ENCODE measurements around the gene CRIP3. TPM values are rescaled to one million over a fixed set of nuclear protein-coding genes. Genes with fewer than 3 reads are reported as not detected.
A peak's percentile ranks its signal among the peaks of the same experiment; 100 is the strongest.

The CRIP3 gene
- total and polyA plus RNA-seq, 2 of the 13 experiments (the other 11 are each of a cell fraction or from before 2014, with no cell fraction given) = 6.3 to 9.3 TPM

- TF ChIP-seq ARNT2 (CRISPR knock-in tag; IDR thresholded peaks at IDR 0.05; ENCODE audit: low read depth) (peak; percentile 83), ZNF709 (CRISPR knock-in tag; IDR thresholded peaks at IDR 0.05) (no peak), ZNF570 (CRISPR knock-in tag; IDR thresholded peaks at IDR 0.05; ENCODE audit: borderline replicate concordance) (0 out of 2 replicates have a peak, but pooled peaks have one; percentile 68), ZNF260 (CRISPR knock-in tag; IDR thresholded peaks at IDR 0.05; ENCODE audit: borderline replicate concordance, low read depth) (no peak), ZNF780A (CRISPR knock-in tag; IDR thresholded peaks at IDR 0.05) (no peak; the same call in 1 of the 2 replicates), WIZ (CRISPR knock-in tag; IDR thresholded peaks at IDR 0.05) (no peak), ZSCAN9 (CRISPR knock-in tag; IDR thresholded peaks at IDR 0.05; ENCODE audit: borderline replicate concordance) (no peak), CCAR2 (optimal IDR thresholded peaks at IDR 0.05; ENCODE audit: low read depth, low read length) (no peak), ZNF136 (CRISPR knock-in tag; IDR thresholded peaks at IDR 0.05; ENCODE audit: low read depth) (no peak), ZNF614 (CRISPR knock-in tag; IDR thresholded peaks at IDR 0.05; ENCODE audit: borderline replicate concordance) (0 out of 2 replicates have a peak, but pooled peaks have one; percentile 54), MTA3 (CRISPR knock-in tag; IDR thresholded peaks at IDR 0.05) (no peak), MAF1 (CRISPR knock-in tag; IDR thresholded peaks at IDR 0.05; ENCODE audit: borderline replicate concordance) (no peak), ZNF282 (IDR thresholded peaks at IDR 0.05; ENCODE audit: partially characterized antibody) (no peak), SOX5 (CRISPR knock-in tag; IDR thresholded peaks at IDR 0.05; ENCODE audit: borderline replicate concordance) (peak; percentile 35; the same call in 1 of the 2 replicates), SIN3A (IDR thresholded peaks at IDR 0.05; ENCODE audit: borderline replicate concordance, low read depth, low read length) (no peak), ZNF788 (CRISPR knock-in tag; IDR thresholded peaks at IDR 0.05; ENCODE audit: borderline replicate concordance) (peak; percentile 65; the same call in 1 of the 2 replicates), ZNF552 (CRISPR knock-in tag; IDR thresholded peaks at IDR 0.05; ENCODE audit: borderline replicate concordance) (peak; percentile 43; the same call in 1 of the 2 replicates), CC2D1A (CRISPR knock-in tag; IDR thresholded peaks at IDR 0.05) (0 out of 2 replicates have a peak, but pooled peaks have one; percentile 74), ZNF354B (CRISPR knock-in tag; IDR thresholded peaks at IDR 0.05) (no peak), RBM39 (IDR thresholded peaks at IDR 0.05; ENCODE audit: low read depth, low read length, poor library complexity, severe bottlenecking) (peak; percentile 52)
- TF ChIP-seq, protein P1, sequence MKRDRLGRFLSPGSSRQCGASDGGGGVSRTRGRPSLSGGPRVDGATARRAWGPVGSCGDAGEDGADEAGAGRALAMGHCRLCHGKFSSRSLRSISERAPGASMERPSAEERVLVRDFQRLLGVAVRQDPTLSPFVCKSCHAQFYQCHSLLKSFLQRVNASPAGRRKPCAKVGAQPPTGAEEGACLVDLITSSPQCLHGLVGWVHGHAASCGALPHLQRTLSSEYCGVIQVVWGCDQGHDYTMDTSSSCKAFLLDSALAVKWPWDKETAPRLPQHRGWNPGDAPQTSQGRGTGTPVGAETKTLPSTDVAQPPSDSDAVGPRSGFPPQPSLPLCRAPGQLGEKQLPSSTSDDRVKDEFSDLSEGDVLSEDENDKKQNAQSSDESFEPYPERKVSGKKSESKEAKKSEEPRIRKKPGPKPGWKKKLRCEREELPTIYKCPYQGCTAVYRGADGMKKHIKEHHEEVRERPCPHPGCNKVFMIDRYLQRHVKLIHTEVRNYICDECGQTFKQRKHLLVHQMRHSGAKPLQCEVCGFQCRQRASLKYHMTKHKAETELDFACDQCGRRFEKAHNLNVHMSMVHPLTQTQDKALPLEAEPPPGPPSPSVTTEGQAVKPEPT (CRISPR knock-in tag; IDR thresholded peaks at IDR 0.05; ENCODE audit: low read depth) = 0 out of 2 replicates have a peak, but pooled peaks have one; percentile 32
- TF ChIP-seq, protein P2, sequence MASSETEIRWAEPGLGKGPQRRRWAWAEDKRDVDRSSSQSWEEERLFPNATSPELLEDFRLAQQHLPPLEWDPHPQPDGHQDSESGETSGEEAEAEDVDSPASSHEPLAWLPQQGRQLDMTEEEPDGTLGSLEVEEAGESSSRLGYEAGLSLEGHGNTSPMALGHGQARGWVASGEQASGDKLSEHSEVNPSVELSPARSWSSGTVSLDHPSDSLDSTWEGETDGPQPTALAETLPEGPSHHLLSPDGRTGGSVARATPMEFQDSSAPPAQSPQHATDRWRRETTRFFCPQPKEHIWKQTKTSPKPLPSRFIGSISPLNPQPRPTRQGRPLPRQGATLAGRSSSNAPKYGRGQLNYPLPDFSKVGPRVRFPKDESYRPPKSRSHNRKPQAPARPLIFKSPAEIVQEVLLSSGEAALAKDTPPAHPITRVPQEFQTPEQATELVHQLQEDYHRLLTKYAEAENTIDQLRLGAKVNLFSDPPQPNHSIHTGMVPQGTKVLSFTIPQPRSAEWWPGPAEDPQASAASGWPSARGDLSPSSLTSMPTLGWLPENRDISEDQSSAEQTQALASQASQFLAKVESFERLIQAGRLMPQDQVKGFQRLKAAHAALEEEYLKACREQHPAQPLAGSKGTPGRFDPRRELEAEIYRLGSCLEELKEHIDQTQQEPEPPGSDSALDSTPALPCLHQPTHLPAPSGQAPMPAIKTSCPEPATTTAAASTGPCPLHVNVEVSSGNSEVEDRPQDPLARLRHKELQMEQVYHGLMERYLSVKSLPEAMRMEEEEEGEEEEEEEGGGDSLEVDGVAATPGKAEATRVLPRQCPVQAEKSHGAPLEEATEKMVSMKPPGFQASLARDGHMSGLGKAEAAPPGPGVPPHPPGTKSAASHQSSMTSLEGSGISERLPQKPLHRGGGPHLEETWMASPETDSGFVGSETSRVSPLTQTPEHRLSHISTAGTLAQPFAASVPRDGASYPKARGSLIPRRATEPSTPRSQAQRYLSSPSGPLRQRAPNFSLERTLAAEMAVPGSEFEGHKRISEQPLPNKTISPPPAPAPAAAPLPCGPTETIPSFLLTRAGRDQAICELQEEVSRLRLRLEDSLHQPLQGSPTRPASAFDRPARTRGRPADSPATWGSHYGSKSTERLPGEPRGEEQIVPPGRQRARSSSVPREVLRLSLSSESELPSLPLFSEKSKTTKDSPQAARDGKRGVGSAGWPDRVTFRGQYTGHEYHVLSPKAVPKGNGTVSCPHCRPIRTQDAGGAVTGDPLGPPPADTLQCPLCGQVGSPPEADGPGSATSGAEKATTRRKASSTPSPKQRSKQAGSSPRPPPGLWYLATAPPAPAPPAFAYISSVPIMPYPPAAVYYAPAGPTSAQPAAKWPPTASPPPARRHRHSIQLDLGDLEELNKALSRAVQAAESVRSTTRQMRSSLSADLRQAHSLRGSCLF (CRISPR knock-in tag; IDR thresholded peaks at IDR 0.05; ENCODE audit: borderline replicate concordance) = no peak
- TF ChIP-seq, protein P3, sequence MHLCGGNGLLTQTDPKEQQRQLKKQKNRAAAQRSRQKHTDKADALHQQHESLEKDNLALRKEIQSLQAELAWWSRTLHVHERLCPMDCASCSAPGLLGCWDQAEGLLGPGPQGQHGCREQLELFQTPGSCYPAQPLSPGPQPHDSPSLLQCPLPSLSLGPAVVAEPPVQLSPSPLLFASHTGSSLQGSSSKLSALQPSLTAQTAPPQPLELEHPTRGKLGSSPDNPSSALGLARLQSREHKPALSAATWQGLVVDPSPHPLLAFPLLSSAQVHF (CRISPR knock-in tag; IDR thresholded peaks at IDR 0.05) = peak; percentile 89; the same call in 1 of the 2 replicates
Observed at GRCh38 chr6:43274916-43275597, 33.6 kb downstream of the CRIP3 start (continued).
